Globus pallidus (tissue), 1 donor: Measurements from ENCODE around the gene NRTN.
"Not testable (repeated sequence)": the region's sequence is repeated elsewhere in the genome, so short reads cannot be mapped to it uniquely, and the experiment has no call there.

Source experiments
- DNase-seq: peaks from one replicate; pipeline ENCODE4 v3.0.0-alpha.2; 2015; ENCODE audit warnings: low spot score

Gene NRTN, protein sequence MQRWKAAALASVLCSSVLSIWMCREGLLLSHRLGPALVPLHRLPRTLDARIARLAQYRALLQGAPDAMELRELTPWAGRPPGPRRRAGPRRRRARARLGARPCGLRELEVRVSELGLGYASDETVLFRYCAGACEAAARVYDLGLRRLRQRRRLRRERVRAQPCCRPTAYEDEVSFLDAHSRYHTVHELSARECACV

DNA sequence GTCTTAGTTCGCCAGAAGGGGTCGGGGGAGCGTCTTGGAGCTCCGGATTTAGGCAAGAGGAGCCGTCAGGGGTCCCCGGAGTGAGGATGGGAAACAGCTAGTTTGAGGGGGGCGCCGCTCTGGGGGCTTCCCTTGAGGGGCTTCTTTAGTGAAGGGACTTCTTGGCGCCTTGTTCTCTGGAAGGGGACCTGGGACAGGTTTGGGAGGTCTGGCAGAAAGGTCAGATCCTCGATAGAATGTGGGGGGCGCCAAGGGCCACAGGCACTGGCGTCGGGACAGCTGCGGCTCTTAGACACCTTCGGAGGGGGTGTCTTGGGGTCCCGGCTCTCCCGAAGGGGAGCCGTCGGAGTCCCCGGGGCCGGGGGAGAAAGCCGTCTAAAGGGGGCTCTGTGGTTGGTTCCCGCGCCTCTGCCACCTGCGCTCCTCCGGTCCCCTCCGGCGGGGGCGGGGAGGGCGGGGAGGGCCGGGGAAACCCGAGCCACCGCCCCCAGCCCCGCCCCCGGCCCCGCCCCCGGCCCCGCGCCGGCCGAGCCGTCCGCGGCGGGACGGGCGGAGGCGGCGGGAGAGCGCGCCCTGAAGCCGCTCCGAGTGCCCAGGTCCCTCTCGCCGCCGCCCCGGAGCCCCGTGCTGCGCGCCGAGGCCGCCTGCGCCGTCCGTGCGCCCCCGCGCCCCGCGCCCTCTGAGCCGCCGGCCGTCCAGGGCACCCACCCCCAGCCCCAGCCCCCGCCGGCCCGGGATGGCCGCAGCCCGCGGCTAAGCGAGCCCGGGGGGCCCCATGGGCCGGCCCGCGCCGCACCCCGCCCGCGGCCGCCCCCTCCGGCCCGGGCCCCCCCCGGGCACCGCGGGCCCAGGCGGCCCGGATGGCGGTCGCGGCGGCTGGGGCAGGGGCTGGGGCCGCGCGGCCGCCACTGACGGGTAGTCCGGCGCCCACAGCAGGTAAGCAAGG, at the start of gene NRTN:
Gene NRTN (plus strand): TSS at position 552 of the 946 bp plus-strand sequence. CDS start 19,099 bp downstream, outside the sequence.
- DNase-seq, result no peak

DNA sequence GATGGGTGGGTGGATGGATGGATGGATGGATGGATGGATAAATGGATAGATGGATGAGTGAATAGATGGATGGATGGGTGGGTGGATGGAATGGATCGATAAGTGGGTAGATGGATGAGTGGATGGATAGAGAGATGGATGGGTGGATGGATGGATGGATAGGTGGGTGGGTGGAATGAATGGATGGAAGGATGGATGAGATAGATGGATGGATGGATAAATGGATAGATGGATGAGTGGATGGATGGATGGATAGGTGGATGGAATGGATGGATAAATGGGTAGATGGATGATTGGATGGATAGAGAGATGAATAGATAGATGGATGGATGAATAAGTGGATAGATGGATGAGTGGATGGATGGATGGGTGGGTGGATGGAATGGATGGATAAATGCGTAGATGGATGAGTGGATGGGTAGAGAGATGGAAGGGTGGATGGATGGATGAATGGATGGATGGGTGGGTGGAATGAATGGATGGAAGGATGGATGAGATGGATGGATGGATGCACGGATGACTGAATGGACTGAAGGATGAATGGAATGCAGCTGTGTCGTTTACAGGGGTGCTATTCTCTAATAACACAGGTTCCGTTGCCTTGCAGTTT, 42.2 kb upstream of the NRTN start:
- no peak for DNase-seq

DNA sequence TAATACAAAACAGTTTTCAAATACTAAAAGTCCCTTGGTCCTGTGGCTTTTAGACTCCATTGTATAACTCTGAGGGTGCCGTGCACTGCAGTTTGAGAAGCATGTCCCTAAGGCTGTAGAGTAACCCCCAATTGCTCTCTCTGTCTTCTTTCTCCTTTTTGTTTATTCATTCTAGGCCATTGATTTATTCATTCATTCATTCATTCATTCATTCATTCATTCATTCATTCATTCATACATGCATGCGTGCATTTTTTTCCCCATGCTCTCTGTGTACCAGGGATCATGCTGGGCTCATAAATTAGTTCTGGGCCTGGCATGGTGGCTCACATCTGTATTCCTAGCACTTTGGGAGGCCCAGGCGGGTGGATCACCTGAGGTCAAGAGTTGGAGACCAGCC, 39.6 kb upstream of the NRTN start:
- DNase-seq, result no peak

DNA sequence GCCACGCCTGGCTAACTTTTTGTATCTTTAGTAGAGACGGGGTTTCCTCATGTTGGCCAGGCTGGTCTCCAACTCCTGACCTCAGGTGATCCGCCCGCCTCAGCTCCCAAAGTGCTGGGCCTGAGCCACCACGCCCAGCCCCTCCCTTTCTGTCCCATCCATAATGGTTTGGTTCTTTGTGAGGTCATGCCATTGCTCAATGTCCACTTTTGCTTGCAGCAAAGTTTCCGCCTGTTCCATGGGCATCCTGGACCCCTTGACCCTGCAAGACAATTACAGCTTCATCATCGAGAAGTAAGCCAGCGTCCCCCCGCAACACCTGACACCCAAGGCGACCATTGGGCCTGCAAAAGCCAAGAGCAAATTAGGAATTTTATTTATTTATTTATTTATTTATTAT, 36.9 kb upstream of the NRTN start:
- no peak for DNase-seq

DNA sequence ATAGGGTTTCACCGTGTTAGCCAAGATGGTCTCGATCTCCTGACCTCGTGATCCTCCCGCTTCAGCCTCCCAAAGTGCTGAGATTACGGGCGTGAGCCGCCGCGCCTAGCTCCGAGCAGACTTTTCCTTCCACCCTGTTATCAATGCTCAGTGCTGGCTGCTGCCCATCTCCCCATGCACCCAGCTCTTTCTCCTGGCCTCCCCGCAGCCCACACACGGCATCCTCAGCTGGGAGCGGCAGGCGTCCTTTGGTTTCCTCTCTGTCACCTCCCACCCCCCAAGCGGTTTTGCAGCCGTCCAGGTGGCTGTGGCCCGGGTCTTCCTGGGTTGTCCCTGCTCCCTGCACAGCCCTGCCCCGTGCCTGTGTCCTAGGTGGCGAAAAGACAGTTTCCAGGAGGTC, 32.5 kb upstream of the NRTN start:
- DNase-seq, result no peak

DNA sequence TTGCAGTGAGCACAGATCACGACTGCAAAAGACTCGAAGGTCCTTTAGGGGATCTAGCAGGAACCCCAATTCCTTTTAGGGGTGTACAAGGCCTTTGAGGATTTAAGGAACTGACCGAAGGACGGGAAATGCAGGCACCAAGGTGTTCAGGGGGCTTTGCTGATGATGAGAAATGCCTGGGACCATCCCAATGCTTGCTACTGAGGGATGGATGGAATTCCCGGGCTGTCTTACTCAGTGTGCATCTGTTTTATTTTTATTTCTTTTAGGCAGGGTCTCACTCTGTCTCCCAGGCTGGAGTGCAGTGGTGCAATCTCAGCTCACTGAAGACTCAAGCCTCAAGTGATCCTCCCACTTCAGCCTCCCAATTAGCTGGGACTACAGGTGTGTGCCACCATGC, 31.6 kb upstream of the NRTN start:
- DNase-seq, result no peak

DNA sequence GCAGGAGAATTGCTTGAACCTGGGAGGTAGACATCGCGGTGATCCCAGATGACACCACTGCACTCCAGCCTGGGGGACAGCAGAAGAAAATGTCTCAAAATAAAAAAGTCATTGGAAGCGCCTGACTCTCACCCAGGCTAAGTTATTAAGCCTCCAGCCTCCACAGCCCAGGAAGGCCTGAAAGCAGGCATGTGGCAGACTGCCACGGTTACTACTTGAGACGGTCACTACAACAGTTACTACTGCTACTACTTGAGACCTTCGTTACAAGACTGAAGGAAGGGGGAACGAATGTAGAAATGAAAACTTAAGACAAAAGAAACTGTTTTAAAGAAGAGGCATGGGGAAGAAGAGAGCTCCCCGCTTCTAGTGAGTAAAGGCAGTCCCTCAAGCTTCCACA, 29.9 kb upstream of the NRTN start:
- no peak for DNase-seq

DNA sequence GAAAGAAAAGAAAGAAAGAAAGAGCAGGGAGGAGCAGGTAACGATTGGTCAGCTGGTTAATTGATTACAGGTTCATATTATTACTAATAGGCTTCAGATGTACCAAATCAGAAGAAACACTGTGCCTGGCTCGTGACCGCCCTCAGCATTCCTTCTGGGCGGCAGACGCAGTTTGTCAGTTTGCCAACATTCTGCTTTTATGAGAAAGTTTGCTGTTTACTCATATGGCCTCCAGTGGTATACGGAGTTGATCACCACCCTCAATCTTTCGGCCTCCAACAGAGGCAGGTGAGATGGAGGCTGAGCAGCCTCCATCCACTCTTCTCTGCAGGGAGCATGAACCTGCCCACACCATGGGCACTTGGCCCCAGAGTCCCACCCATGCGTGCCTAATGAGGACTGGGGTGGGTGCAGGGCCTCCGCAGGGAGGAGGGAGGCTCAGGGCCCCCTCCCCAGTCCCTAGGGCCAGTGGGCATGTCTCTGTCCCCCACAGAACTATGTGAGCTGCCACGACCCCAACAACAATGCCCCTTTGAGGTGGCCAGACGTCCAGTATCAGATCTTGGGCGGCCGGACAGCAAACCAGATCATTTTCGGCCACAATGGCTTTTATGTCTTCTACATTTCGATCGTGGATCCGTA, 29.1 kb upstream of the NRTN start:
- no peak for DNase-seq

DNA sequence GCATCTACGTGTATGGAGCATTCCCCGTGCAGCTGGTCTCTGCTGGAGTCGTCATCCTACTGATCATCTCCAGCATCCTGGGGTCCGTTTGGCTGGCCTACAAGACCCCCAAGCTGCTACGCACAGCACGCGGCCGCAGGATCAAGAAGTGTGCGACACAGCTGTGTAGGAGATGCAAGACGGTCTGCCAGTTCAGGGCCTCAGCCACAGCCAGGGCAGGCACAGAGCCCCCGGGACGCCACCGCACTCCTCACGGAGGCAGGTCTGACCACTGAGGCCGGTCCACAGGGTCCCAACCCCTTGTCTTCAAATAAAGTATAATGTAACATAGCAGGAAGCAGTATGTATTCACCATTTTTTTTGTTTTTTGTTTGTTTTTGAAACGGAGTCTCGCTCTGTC, 26.5 kb upstream of the NRTN start:
- no peak for DNase-seq

DNA sequence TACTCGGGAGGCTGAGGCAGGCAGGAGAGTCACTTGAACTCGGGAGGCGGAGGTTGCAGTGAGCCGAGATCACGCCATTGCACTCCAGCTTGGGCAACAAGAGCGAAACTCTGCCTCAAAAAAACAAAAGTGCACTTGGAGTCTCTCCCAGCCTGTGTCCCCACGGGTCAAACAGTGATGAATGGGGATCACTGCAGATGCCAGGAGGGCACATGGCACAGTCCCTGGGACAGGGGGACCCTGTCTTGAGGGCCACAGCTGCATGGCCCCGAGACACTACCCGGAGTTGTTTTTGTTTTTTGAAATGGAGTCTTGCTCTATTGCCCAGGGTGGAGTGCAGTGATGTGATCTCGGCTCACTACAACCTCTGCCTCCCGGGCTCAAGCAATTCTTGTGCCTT, 24.0 kb upstream of the NRTN start:
- not testable (repeated sequence) for DNase-seq

DNA sequence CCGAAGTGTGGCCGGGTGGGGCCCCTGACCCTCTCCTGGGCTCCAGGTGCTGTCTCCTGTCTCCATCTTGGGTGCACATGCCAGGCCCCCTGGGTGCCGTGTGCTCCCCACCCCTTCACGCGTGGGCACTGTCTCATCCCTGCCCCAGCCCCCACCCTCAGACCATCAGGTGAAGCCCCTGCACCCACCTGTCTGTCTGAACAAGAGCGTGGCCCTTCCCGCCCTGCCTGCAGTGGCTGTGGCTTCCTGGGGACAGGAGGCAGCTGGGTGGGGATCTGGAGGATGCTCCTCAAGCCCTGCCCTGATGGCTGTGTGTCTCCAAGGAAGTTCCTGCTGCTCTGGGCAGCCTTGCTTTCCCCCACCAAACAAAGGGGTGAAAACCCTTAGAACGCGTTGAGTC, 22.5 kb upstream of the NRTN start:
- DNase-seq, result no peak

DNA sequence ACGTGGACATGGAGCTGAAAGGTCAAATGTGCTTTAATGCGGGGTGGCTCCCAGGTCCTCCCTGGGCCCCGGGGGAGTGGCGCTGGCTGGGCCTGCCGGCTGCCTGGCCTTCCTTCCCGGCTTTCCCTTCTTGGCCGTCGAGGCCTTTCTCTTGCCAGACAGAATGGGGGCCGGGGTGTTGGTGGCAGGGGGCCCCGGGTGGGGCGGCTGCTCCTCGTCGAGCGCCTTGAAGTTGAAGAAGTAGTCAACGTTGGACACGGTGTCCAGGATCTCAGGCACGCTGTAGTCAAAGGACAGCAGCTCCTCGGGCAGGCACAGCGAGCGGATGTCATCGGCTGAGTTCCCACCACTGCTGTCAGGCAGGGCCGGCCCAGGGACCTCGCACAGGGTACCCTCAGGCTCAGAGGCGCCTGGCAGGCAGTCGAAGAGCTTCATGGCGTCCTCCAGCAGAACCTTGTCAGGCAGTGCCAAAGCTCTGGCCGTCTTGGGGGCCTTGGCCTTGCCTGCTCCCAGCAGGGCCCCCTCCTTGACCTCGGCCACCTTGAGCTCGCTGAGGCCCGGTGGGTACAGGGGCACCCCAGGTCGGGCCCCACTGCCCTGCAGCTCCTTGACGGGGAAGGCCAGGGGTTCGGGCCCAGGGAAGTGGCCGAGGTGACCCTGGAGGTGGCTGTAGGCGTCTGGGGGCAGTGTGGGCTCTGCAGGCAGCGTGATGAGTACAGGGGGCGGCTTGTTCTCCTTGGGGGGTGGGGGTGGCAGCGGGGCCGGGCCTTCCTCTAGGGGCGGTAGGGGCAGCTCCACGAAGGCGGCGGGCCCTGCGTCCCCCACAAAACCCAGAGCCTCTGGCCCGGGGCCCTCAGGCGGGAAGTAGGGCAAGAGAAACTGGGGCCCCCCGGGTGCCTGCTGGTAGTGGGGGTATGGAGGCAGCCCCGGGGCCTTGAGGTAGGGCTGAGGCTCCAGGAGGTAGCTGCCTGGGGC, 21.6 kb upstream of the NRTN start:
- no peak for DNase-seq

DNA sequence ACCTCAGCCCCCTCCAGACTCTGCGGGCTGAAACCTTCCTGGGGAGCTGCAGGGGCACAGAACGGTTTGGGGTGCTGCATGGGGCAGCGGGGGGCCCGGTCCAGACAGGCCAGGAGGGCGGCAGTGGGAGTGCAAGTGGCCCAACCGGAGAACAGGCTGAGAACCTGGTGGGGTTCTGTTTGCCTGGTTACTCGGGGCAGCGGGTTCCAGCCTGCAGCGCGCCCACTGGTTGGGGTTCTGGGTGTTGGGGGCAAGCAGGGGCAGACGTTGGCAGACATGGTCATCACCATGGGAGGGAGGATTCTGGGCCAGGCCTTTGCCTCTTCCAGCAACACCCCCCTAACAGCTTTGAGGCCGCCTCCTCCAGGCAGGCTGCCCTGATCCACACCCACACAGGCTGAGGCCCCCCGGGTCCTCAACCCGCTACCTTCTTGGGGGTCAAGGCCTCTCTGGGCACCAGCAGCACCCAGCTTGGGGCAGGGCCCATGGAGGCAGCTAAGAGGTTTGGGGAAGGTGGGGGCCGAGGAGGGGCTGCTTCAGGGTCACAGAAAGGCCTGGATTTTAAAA, 20.2 kb upstream of the NRTN start, which contains the start of gene PRR22:
Gene PRR22 (minus strand): TSS at position 166 of the 567 bp plus-strand sequence. CDS start 86 bp downstream, at position 80.
- no peak for DNase-seq

DNA sequence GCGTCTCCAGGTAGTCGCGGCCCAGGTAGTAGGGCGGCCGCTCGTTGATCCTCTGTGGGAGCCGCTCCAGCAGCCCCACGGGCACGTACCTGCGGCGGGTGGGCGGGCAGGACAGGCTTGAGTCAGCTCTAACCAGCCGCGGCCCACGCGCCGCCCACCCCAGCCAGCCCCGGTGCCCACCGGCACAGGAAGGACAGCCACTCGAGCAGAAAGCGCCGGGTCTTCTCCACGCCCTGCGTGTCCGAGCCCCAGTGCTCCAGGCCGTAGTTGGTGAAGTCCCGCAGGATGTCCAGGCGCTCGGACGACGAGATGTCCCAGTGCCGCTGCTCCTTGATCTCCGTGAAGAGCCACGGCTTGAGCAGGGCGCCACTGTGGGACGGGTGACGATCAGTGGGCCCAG, 19.4 kb upstream of the NRTN start:
- no peak for DNase-seq

DNA sequence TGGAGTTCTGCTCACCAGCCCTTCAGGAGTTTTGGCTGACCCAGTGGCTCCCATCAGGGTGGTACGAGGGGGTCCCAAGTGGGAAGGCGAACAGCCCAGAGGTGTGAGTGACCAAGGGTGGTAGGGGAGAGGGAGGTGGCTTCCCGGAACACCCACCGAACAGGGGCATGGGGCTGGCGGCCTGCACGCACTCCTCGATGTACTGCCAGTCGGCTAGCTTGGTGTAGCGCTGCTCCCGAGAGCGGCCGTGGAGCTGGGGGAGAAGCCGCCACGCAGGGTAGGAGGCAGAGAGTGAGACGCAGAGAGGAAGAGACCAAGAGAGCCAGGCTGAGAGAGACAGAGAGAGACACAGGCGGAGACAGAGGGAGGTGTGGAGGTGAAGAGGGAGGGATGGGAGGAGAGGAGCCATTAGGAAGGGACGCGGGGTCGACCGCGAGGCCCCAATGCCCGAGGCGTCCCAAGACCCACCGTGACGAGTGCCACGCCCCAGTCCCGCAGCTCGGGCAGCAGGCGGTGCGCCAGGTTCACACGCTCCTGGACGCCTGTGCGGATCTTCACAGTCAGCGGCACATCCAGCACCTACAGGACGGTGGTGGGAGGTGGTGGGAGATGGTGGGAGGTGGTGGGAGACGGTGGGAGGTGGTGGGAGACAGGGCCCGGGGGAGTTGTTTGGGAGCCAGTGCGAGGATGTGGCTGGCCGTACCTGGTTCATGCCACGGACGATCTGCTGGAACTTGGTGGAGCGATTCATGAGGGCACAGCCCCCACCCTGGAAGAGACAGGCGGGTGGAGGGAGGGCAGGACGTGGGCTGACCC, 18.1 kb upstream of the NRTN start:
- no peak for DNase-seq

DNA sequence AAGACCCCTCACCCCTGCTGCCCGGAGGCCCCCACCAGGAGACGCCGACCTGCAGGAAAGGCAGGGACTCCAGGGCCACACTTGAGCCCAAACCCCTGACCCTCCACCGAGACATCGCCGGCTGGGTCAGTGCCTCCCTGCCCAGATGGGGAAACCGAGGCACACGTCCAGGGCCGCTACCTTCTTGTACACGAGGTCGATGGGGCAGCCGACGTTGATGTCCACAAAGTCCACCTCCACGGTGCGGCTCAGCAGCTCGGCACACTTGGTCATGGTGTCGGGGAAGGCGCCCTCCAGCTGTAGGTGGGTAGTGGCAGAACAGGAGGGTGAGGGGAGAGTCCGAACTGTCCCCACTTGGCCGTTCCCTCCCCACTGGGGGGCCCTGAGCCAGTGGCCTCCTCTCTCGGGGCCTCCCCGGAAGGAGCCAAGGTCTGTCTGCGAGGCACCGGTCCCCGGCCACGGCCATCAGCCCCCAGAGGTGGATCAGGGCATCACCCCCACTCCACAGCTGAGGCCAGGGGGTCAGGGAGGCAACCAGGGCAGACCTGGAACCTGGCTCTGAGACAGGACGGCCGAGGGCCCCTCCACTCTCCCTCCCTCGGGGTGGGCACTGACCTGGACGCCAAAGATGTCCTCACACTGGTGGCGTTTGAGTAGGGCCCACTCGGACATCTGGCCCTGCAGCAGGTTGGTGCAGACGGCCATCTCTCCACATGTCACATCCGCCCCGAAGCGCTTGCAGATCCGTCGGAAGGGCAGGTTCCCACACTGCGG, 17.3 kb upstream of the NRTN start:
- DNase-seq, result no peak

DNA sequence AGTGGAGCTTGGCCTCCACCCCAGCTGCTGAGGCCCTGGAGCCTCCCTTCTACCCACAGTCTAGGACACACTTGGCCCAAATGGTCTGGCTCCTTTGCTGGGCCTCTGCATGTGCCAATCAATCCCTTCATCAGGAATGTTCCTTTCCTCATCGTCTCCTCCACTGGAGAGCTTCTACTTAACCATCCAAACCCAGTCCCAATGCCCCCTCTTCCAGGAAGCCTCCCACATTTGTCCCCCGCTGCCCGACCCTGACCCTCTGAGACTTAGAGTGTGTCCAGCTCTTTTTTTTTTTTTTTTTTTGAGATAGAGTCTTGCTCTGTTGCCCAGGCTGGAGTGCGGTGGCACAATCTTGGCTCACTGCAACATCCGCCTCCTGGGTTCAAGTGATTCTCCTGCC, 16.4 kb upstream of the NRTN start:
- DNase-seq, result no peak

DNA sequence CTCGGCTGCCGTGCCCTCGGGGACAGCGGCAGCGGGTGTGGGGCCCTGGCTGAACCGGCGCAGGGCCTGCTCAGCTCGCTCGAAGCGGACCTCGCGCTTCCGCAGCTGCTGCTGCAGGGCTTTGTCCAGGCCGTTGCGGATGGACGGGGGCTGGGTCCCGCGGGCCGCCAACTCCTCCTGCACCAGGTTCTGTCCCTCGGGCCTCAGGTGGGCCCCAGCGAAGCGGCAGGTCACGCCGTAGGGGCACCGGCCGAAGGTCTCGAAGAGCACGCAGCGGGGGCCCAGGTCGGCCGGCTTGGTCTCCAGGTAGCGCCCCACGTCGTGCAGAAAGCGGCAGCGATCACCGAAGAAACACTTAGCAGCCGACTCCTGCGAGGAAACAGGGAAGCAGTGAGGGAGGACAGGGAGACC, 15.5 kb upstream of the NRTN start:
- no peak for DNase-seq

DNA sequence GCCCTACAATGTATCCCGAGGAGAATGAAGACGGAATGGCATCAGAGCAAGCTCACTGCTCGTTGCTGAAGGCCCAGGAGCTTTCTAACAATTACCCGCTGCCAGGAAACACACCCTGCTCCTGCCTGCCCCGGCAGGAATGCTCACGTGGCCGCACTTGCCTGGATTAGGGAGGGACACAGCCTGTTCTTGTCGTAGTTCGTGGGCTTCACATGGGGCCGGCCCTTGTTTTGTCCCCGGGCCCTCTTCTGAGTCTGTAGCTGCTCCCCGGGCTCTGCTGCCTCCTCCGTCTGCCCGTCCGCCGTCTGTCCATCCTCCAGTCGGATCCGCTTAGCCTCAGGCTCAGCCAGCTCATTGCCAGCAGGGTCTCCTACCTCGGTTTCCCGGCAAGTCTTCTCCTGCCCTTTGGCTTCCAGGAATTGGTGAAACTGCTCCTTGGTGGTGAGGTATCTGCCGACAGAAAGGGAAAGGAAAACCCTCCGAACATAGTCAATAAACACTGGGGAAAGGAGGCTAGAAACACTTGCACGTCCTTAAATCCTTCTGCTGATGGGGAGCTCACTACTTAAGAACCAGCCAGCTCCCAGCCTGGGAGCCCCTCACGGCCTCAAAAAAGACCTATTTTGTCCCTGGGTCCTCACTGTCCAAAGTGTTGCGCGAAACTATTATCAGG, 14.8 kb upstream of the NRTN start:
- no peak for DNase-seq
